ENCODE results near the gene CDK6. TPM values are rescaled to one million over a fixed set of nuclear protein-coding genes. Genes with fewer than 3 reads are reported as not detected.

Gene CDK6
- total RNA-seq, 6 experiments from 2014 or later, result 6.9 to 23.7 (median 17.0) TPM

DNA sequence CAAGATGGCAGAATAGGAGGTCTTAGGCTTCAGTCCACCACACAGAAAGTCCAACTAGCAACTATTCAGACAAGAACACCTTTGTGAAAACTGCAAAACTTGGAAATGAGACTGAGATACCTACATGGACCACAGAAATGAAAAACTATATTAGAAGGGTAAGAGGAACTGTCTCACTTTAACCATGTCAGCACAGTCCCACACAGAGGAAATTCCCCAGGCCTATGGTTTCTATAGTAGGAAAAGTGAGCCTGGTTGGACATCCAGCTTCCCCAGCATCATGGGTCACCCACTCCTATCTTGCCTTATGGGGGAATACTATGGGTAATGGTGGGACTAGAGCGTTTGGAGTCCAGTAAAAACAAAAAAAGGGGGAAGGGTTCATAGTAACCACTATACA, 38.8 kb upstream of the CDK6 start:
- intact Hi-C loops (cut with DNase I), result no loop called here
- no peak overlapping the region for H3K4me3 ChIP-seq
- no peak for TF ChIP-seq POLR2A (IDR thresholded peaks at IDR 0.05)
- TF ChIP-seq, protein P1, sequence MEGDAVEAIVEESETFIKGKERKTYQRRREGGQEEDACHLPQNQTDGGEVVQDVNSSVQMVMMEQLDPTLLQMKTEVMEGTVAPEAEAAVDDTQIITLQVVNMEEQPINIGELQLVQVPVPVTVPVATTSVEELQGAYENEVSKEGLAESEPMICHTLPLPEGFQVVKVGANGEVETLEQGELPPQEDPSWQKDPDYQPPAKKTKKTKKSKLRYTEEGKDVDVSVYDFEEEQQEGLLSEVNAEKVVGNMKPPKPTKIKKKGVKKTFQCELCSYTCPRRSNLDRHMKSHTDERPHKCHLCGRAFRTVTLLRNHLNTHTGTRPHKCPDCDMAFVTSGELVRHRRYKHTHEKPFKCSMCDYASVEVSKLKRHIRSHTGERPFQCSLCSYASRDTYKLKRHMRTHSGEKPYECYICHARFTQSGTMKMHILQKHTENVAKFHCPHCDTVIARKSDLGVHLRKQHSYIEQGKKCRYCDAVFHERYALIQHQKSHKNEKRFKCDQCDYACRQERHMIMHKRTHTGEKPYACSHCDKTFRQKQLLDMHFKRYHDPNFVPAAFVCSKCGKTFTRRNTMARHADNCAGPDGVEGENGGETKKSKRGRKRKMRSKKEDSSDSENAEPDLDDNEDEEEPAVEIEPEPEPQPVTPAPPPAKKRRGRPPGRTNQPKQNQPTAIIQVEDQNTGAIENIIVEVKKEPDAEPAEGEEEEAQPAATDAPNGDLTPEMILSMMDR (IDR thresholded peaks at IDR 0.05), result no peak
- whole genome bisulfite sequencing (ENCODE audit: insufficient coverage, low coverage, low lambda C conversion rate, missing lambda C conversion rate), result 38% methylated on average over 1 of the region's 1 CpG
- H3K27ac ChIP-seq, result no peak overlapping the region
- no peaks in the 10 kb centered on the region for H3K9me3 ChIP-seq
- ATAC-seq, result no peak
- H3K4me1 ChIP-seq, result no peaks in the 10 kb centered on the region
- no peaks in the 10 kb centered on the region for H3K36me3 ChIP-seq
- DNase-seq, result no peak
- no peaks in the 10 kb centered on the region for H3K27me3 ChIP-seq

DNA sequence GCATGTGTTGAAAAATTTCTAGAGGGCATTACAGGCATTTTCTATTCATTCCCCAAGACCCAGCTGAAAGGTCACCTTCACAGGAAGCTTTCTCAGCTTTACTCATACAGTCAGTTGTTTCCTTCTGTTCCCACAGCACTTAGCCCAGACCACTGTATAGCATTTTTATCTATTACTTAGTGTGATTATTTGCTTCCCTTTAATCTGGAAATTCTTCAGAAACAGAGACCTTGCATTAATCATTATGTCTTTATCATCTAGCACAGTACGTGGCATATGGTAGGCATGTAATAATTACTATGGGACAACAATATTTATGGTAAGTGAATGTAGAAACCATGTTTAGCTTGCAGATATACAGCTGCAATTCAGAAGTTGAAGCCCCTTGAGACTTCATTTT, 38.2 kb upstream of the CDK6 start:
- Histone ChIP-seq H3K9me3 (no peaks in the 10 kb centered on the region), H3K27me3 (no peaks in the 10 kb centered on the region), H3K4me3 (no peak overlapping the region), H3K36me3 (no peaks in the 10 kb centered on the region), H3K27ac (no peak overlapping the region), H3K4me1 (no peaks in the 10 kb centered on the region)
- TF ChIP-seq, protein P1 (IDR thresholded peaks at IDR 0.05), result no peak
- no peak for TF ChIP-seq POLR2A (IDR thresholded peaks at IDR 0.05)
- no peak for DNase-seq
- intact Hi-C loops (cut with DNase I), result no loop called here
- WGBS (ENCODE audit: insufficient coverage, low coverage, low lambda C conversion rate, missing lambda C conversion rate), result 70% methylated on average over 1 of the region's 1 CpG
- no peak for ATAC-seq

DNA sequence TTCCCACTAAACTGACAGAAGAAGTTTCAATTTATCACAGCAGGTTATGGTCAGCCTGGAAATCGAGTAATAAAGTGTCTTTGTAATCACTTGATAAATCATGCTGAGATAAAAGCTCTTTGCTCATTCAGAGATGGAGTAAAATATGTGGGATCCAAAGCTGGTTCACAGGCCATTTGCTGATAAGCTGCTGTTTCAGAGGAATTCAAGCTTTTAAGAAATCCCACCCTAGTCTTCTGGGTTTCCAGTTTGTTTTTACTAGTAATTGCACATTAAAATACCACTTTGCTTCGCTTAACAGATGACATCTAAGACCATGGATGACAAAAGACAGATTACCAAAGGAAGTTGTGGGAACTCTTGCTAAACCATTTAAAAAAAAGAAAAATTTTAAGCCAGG, 37.4 kb upstream of the CDK6 start:
- TF ChIP-seq, protein P1 (IDR thresholded peaks at IDR 0.05), result no peak
- TF ChIP-seq POLR2A (IDR thresholded peaks at IDR 0.05), result no peak
- H3K4me1 ChIP-seq, result no peaks in the 10 kb centered on the region
- no peak overlapping the region for H3K27ac ChIP-seq
- DNase-seq, result no peak
- H3K27me3 ChIP-seq, result no peaks in the 10 kb centered on the region
- 32% methylated on average over 2 of the region's 2 CpGs for WGBS (ENCODE audit: insufficient coverage, low coverage, low lambda C conversion rate, missing lambda C conversion rate)
- no peak overlapping the region for H3K4me3 ChIP-seq
- no peak for ATAC-seq
- H3K9me3 ChIP-seq, result no peaks in the 10 kb centered on the region
- no peaks in the 10 kb centered on the region for H3K36me3 ChIP-seq
- intact Hi-C loops (cut with DNase I), result no loop called here

DNA sequence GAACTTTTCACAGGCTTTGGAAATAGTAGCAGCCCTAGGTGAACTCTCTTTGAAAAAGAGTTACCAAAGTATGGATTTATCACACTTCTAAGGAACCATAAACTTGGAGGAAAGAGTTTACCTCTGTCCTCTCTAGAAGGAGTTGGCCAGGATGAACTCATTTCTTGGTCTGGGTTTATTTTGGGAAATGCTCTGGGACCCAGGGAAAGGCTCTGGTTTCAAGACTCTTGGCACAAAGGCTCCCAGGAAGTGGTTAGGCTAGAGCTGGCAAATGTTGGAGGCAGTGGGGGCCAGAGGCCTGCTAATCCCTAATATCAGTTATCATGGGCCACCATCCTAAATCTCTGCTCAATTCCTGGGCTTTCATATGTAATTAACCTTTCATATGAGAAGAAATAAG, 36.3 kb upstream of the CDK6 start:
- TF ChIP-seq, protein P1 (IDR thresholded peaks at IDR 0.05), result no peak
- no peak for TF ChIP-seq POLR2A (IDR thresholded peaks at IDR 0.05)
- no peak for DNase-seq
- no peak for ATAC-seq
- no peaks in the 10 kb centered on the region for H3K36me3 ChIP-seq
- H3K4me3 ChIP-seq, result no peak overlapping the region
- H3K27ac ChIP-seq, result no peak overlapping the region
- H3K4me1 ChIP-seq, result no peaks in the 10 kb centered on the region
- no peaks in the 10 kb centered on the region for H3K9me3 ChIP-seq
- intact Hi-C loops (cut with DNase I), result no loop called here
- no peaks in the 10 kb centered on the region for H3K27me3 ChIP-seq

DNA sequence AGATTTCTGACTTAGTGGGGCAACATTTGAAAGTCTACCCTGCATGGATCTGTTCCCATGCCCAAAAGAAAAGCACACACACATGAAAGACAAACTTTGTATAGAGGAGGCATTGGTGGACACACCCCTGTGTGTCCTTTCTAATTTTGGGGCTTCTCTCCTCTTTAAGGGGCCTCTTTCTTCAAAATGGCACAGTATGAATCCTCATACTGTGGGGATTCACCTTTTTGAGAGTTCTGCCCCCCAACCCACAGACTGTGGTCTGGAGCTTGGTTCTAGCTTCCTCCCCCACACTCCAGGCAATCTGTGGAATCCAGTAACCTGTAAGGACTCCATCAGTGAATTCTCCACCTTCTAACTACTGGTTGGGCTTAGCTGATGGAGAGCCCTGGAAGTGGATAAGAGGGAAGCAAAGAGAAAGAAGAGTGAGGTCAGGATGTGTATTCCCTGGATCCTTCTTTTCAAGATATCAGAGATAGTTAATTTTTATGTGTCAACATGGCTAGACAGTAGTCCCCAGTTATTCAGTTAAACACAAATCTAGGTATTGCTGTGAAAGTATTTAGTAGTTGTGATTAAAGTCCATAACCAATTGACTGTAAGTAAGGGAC, 32.4 kb upstream of the CDK6 start:
- H3K36me3 ChIP-seq, result no peaks in the 10 kb centered on the region
- no peaks in the 10 kb centered on the region for H3K4me1 ChIP-seq
- H3K27ac ChIP-seq, result no peak overlapping the region
- ATAC-seq, result no peak
- H3K9me3 ChIP-seq, result no peaks in the 10 kb centered on the region
- intact Hi-C loops (cut with DNase I), result no loop called here
- no peak for DNase-seq
- H3K27me3 ChIP-seq, result no peaks in the 10 kb centered on the region
- TF ChIP-seq, protein P1 (IDR thresholded peaks at IDR 0.05), result no peak
- TF ChIP-seq POLR2A (IDR thresholded peaks at IDR 0.05), result no peak
- no peak overlapping the region for H3K4me3 ChIP-seq

Data from right lobe of liver (tissue), 6 donors.